ENCODE results near the gene WBP11.
A peak's percentile ranks its signal among the peaks of the same experiment; 100 is the strongest.

The WBP11 gene

GRCh38 chr12:14803011-14803829 is at the start of gene WBP11, which contains the start of gene C12orf60:
Gene WBP11, minus strand, starts transcription at chr12:14803478. Its CDS starts 2,095 bp downstream, at chr12:14801383.
Gene C12orf60, plus strand, starts transcription at chr12:14803670. Its CDS starts 19,266 bp downstream, at chr12:14822936.
- peak; percentile 98 for DNase-seq (ENCODE audit: low read depth)
- peak; percentile 44; the same call in 1 of the 2 replicates for TF ChIP-seq MYC (IDR thresholded peaks at IDR 0.05; ENCODE audit: low read depth, low read length)
- peak; percentile 21 for TF ChIP-seq MAX (IDR thresholded peaks at IDR 0.05; ENCODE audit: low read depth, low read length)
- TF ChIP-seq CTCF (IDR thresholded peaks at IDR 0.05; ENCODE audit: low read depth, low read length) = no peak
- TF ChIP-seq POLR2A (IDR thresholded peaks at IDR 0.05; ENCODE audit: extremely low read depth, insufficient read length) = peak; percentile 83
- peak within 1 kb of the TSS; percentile 75 for H3K4me3 ChIP-seq (ENCODE audit: low read depth, low read length)

- TF ChIP-seq POLR2A (IDR thresholded peaks at IDR 0.05; ENCODE audit: extremely low read depth, insufficient read length) (no peak), CTCF (IDR thresholded peaks at IDR 0.05; ENCODE audit: low read depth, low read length) (no peak), MAX (IDR thresholded peaks at IDR 0.05; ENCODE audit: low read depth, low read length) (no peak), MYC (IDR thresholded peaks at IDR 0.05; ENCODE audit: low read depth, low read length) (no peak)
- DNase-seq (ENCODE audit: low read depth) = no peak
- no peak overlapping the region for H3K4me3 ChIP-seq (ENCODE audit: low read depth, low read length)
These were observed 49.6 kb upstream of the WBP11 start for GRCh38 chr12:14852880-14853279.

GRCh38 chr12:14850929-14851663 is 47.8 kb upstream of the WBP11 start:
- no peak for DNase-seq (ENCODE audit: low read depth)

GRCh38 chr12:14849661-14850060 is 46.4 kb upstream of the WBP11 start:
- TF ChIP-seq MYC (IDR thresholded peaks at IDR 0.05; ENCODE audit: low read depth, low read length) (no peak), MAX (IDR thresholded peaks at IDR 0.05; ENCODE audit: low read depth, low read length) (no peak), POLR2A (IDR thresholded peaks at IDR 0.05; ENCODE audit: extremely low read depth, insufficient read length) (no peak), CTCF (IDR thresholded peaks at IDR 0.05; ENCODE audit: low read depth, low read length) (no peak)
- no peak overlapping the region for H3K4me3 ChIP-seq (ENCODE audit: low read depth, low read length)
- DNase-seq (ENCODE audit: low read depth) = no peak

More at GRCh38 chr12:14850929-14851663, 47.8 kb upstream of the WBP11 start:
- TF ChIP-seq CTCF (IDR thresholded peaks at IDR 0.05; ENCODE audit: low read depth, low read length) = no peak
- TF ChIP-seq MYC (IDR thresholded peaks at IDR 0.05; ENCODE audit: low read depth, low read length) = no peak
- no peak for TF ChIP-seq POLR2A (IDR thresholded peaks at IDR 0.05; ENCODE audit: extremely low read depth, insufficient read length)
- H3K4me3 ChIP-seq (ENCODE audit: low read depth, low read length) = no peak overlapping the region

- no peak for DNase-seq (ENCODE audit: low read depth)
- TF ChIP-seq MYC (IDR thresholded peaks at IDR 0.05; ENCODE audit: low read depth, low read length) = no peak
- TF ChIP-seq CTCF (IDR thresholded peaks at IDR 0.05; ENCODE audit: low read depth, low read length) = no peak
- no peak for TF ChIP-seq POLR2A (IDR thresholded peaks at IDR 0.05; ENCODE audit: extremely low read depth, insufficient read length)
- TF ChIP-seq MAX (IDR thresholded peaks at IDR 0.05; ENCODE audit: low read depth, low read length) = no peak
- no peak overlapping the region for H3K4me3 ChIP-seq (ENCODE audit: low read depth, low read length)
These were observed 43.8 kb upstream of the WBP11 start for GRCh38 chr12:14846876-14847580.

All from NB4 (cell line).